ENCODE results near the gene MYRF. TPM values are rescaled to one million over a fixed set of nuclear protein-coding genes. Genes with fewer than 3 reads are reported as not detected.

Gene MYRF
- total RNA-seq, 1 experiment from 2014 or later: not detected

DNA sequence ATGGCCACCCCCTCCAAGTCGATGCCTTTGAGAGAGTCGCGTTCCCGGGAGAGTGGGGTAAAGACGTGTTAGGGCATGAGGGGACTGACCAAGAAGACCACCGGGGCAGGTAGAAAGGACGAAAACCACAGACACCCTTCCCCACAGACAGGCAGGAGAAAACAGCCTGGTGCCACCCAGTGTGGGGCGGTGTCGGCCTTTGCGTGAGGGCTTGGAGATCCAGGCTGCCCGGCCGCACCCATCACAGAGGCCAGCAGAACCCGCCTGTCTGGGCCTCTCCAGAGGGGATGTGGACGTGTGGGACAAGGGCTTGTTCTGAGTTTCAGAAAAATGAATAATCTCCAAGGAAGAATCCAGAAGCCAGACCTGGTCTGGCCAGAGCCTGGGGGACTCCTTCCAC, 41.4 kb upstream of the MYRF start:
- Histone ChIP-seq H3K9me2 (replicated peaks; ENCODE audit: insufficient read depth, low read length) (no peaks in the 10 kb centered on the region), H3K4me3 (ENCODE audit: low read length) (no peak overlapping the region), H3K9me3 (ENCODE audit: low read length) (no peaks in the 10 kb centered on the region), H3K36me3 (ENCODE audit: insufficient read depth, low read length) (no peaks in the 10 kb centered on the region), H2AFZ (ENCODE audit: low read length) (no peak overlapping the region), H3K9ac (ENCODE audit: low read length) (no peak overlapping the region), H3K4me1 (ENCODE audit: low read length) (no peaks in the 10 kb centered on the region), H3K27ac (ENCODE audit: low read length) (no peak overlapping the region), H3K27me3 (ENCODE audit: low read length) (no peaks in the 10 kb centered on the region), H3K4me2 (ENCODE audit: low read depth, low read length, poor library complexity, severe bottlenecking) (no peak overlapping the region), H3K79me2 (ENCODE audit: low read length) (no peaks in the 10 kb centered on the region), H4K20me1 (ENCODE audit: insufficient read depth, low read depth, low read length) (no peaks in the 10 kb centered on the region)
- DNase-seq: no peak

DNA sequence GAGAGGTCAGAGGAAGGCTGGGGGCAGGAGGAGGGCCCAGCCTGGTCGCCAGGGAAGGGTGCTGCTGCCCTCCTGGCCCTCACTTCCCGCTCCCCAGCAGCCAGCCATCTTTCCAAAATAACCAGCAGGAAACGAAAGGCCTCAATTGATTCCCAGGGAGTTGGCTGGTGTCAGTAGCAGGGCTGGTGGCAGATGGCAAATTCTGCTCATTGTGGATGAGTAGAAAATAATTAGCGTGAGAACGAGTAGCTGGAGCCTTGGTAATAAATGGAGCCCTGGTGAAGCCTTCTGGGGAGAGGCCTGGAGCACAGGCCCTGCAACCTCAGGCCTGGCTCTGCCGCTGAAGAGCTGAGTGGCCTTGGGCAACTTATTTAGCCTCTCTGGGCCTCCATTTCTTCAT, 40.9 kb upstream of the MYRF start:
- Histone ChIP-seq H3K9me2 (replicated peaks; ENCODE audit: insufficient read depth, low read length) (no peaks in the 10 kb centered on the region), H3K27ac (ENCODE audit: low read length) (no peak overlapping the region), H3K9me3 (ENCODE audit: low read length) (no peaks in the 10 kb centered on the region), H3K4me1 (ENCODE audit: low read length) (no peaks in the 10 kb centered on the region), H3K9ac (ENCODE audit: low read length) (no peak overlapping the region), H3K36me3 (ENCODE audit: insufficient read depth, low read length) (no peaks in the 10 kb centered on the region), H3K27me3 (ENCODE audit: low read length) (no peaks in the 10 kb centered on the region), H3K4me3 (ENCODE audit: low read length) (no peak overlapping the region), H3K79me2 (ENCODE audit: low read length) (no peaks in the 10 kb centered on the region), H3K4me2 (ENCODE audit: low read depth, low read length, poor library complexity, severe bottlenecking) (no peak overlapping the region), H4K20me1 (ENCODE audit: insufficient read depth, low read depth, low read length) (no peaks in the 10 kb centered on the region), H2AFZ (ENCODE audit: low read length) (no peak overlapping the region)
- DNase-seq: no peak

DNA sequence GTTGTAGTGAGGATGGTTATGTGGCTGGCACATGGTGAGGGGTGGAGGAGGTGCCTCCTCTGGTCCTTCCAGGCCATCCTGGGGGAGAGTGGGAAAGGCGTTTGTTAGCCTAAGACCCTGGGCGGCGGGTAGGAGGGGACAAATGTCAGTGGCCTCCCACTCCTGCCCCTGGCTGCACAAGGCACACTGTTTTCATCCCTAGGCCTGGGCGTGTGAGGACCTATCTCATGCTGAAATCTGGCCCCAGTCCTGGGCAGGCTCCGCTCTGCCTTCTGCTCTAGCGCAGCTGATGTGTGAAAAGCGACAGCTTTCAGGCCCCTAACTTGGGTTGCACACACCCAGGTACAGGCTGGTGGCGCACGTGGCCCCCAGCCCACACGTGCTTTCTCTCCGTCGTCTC, 40.1 kb upstream of the MYRF start:
- Histone ChIP-seq H3K27ac (ENCODE audit: low read length) (no peak overlapping the region), H3K36me3 (ENCODE audit: insufficient read depth, low read length) (no peaks in the 10 kb centered on the region), H3K4me1 (ENCODE audit: low read length) (no peaks in the 10 kb centered on the region), H3K9me2 (replicated peaks; ENCODE audit: insufficient read depth, low read length) (no peaks in the 10 kb centered on the region), H2AFZ (ENCODE audit: low read length) (no peak overlapping the region), H3K4me2 (ENCODE audit: low read depth, low read length, poor library complexity, severe bottlenecking) (no peak overlapping the region), H3K9me3 (ENCODE audit: low read length) (no peaks in the 10 kb centered on the region), H3K9ac (ENCODE audit: low read length) (no peak overlapping the region), H3K27me3 (ENCODE audit: low read length) (no peaks in the 10 kb centered on the region), H3K79me2 (ENCODE audit: low read length) (no peaks in the 10 kb centered on the region), H4K20me1 (ENCODE audit: insufficient read depth, low read depth, low read length) (no peaks in the 10 kb centered on the region), H3K4me3 (ENCODE audit: low read length) (no peak overlapping the region)
- DNase-seq: no peak

GRCh38 chr11:61712846-61713245, 39.6 kb upstream of the MYRF start:
- Histone ChIP-seq H3K79me2 (ENCODE audit: low read length) (no peaks in the 10 kb centered on the region), H3K36me3 (ENCODE audit: insufficient read depth, low read length) (no peaks in the 10 kb centered on the region), H3K4me1 (ENCODE audit: low read length) (no peaks in the 10 kb centered on the region), H3K27ac (ENCODE audit: low read length) (no peak overlapping the region), H3K9me2 (replicated peaks; ENCODE audit: insufficient read depth, low read length) (no peaks in the 10 kb centered on the region), H3K4me3 (ENCODE audit: low read length) (no peak overlapping the region), H3K9me3 (ENCODE audit: low read length) (no peaks in the 10 kb centered on the region), H2AFZ (ENCODE audit: low read length) (no peak overlapping the region), H4K20me1 (ENCODE audit: insufficient read depth, low read depth, low read length) (no peaks in the 10 kb centered on the region), H3K4me2 (ENCODE audit: low read depth, low read length, poor library complexity, severe bottlenecking) (no peak overlapping the region), H3K9ac (ENCODE audit: low read length) (no peak overlapping the region), H3K27me3 (ENCODE audit: low read length) (no peaks in the 10 kb centered on the region)
- DNase-seq: no peak

- no peak overlapping the region for H3K4me2 ChIP-seq (ENCODE audit: low read depth, low read length, poor library complexity, severe bottlenecking)
- H2AFZ ChIP-seq (ENCODE audit: low read length): no peak overlapping the region
- no peak overlapping the region for H3K4me3 ChIP-seq (ENCODE audit: low read length)
Measured at GRCh38 chr11:61713464-61713863, 39.0 kb upstream of the MYRF start.

DNA sequence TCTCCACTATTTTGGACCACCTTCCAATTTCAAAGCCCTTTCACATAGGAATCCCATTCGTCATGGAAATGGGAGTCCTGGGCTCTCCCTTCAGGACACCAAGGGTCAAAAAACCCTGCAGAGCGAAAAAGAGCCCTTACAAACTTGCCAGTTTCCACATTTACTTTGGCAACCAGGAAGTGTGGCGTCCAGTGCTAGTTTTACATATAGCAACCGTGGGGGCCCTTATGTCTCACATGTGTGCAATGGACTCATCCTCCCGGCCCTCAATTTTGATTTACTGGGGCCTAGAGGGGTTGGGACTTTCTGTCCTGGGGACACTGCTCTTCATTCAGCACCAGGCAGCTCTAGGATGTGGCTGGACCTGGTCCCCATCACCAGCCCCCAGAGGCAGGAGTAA, 38.5 kb upstream of the MYRF start:
- H3K9me3 ChIP-seq (ENCODE audit: low read length): no peaks in the 10 kb centered on the region
- no peaks in the 10 kb centered on the region for H3K79me2 ChIP-seq (ENCODE audit: low read length)
- no peak overlapping the region for H2AFZ ChIP-seq (ENCODE audit: low read length)
- no peaks in the 10 kb centered on the region for H3K9me2 ChIP-seq (replicated peaks; ENCODE audit: insufficient read depth, low read length)
- H3K4me2 ChIP-seq (ENCODE audit: low read depth, low read length, poor library complexity, severe bottlenecking): no peak overlapping the region
- no peaks in the 10 kb centered on the region for H3K36me3 ChIP-seq (ENCODE audit: insufficient read depth, low read length)
- no peak for DNase-seq
- no peak overlapping the region for H3K27ac ChIP-seq (ENCODE audit: low read length)
- no peak overlapping the region for H3K4me3 ChIP-seq (ENCODE audit: low read length)
- no peaks in the 10 kb centered on the region for H3K4me1 ChIP-seq (ENCODE audit: low read length)
- no peaks in the 10 kb centered on the region for H3K27me3 ChIP-seq (ENCODE audit: low read length)
- H3K9ac ChIP-seq (ENCODE audit: low read length): no peak overlapping the region
- H4K20me1 ChIP-seq (ENCODE audit: insufficient read depth, low read depth, low read length): no peaks in the 10 kb centered on the region

More at GRCh38 chr11:61713464-61713863, 39.0 kb upstream of the MYRF start:
- Histone ChIP-seq H3K9me3 (ENCODE audit: low read length) (no peaks in the 10 kb centered on the region), H3K27me3 (ENCODE audit: low read length) (no peaks in the 10 kb centered on the region), H3K9me2 (replicated peaks; ENCODE audit: insufficient read depth, low read length) (no peaks in the 10 kb centered on the region), H3K36me3 (ENCODE audit: insufficient read depth, low read length) (no peaks in the 10 kb centered on the region), H3K4me1 (ENCODE audit: low read length) (no peaks in the 10 kb centered on the region), H3K79me2 (ENCODE audit: low read length) (no peaks in the 10 kb centered on the region), H4K20me1 (ENCODE audit: insufficient read depth, low read depth, low read length) (no peaks in the 10 kb centered on the region), H3K9ac (ENCODE audit: low read length) (no peak overlapping the region), H3K27ac (ENCODE audit: low read length) (no peak overlapping the region)
- DNase-seq: no peak

GRCh38 chr11:61714316-61714715, 38.1 kb upstream of the MYRF start:
- Histone ChIP-seq H3K4me2 (ENCODE audit: low read depth, low read length, poor library complexity, severe bottlenecking) (no peak overlapping the region), H3K9me3 (ENCODE audit: low read length) (no peaks in the 10 kb centered on the region), H3K27ac (ENCODE audit: low read length) (no peak overlapping the region), H3K36me3 (ENCODE audit: insufficient read depth, low read length) (no peaks in the 10 kb centered on the region), H3K9me2 (replicated peaks; ENCODE audit: insufficient read depth, low read length) (no peaks in the 10 kb centered on the region), H3K4me3 (ENCODE audit: low read length) (no peak overlapping the region), H3K4me1 (ENCODE audit: low read length) (no peaks in the 10 kb centered on the region), H3K79me2 (ENCODE audit: low read length) (no peaks in the 10 kb centered on the region), H3K9ac (ENCODE audit: low read length) (no peak overlapping the region), H4K20me1 (ENCODE audit: insufficient read depth, low read depth, low read length) (no peaks in the 10 kb centered on the region), H3K27me3 (ENCODE audit: low read length) (no peaks in the 10 kb centered on the region), H2AFZ (ENCODE audit: low read length) (no peak overlapping the region)
- DNase-seq: no peak

- H3K9me3 ChIP-seq (ENCODE audit: low read length): no peaks in the 10 kb centered on the region
- H3K9ac ChIP-seq (ENCODE audit: low read length): no peak overlapping the region
- no peak overlapping the region for H2AFZ ChIP-seq (ENCODE audit: low read length)
- DNase-seq: no peak
- no peaks in the 10 kb centered on the region for H3K36me3 ChIP-seq (ENCODE audit: insufficient read depth, low read length)
- no peak overlapping the region for H3K4me3 ChIP-seq (ENCODE audit: low read length)
- no peaks in the 10 kb centered on the region for H3K9me2 ChIP-seq (replicated peaks; ENCODE audit: insufficient read depth, low read length)
- no peak overlapping the region for H3K4me2 ChIP-seq (ENCODE audit: low read depth, low read length, poor library complexity, severe bottlenecking)
- no peaks in the 10 kb centered on the region for H3K4me1 ChIP-seq (ENCODE audit: low read length)
- no peaks in the 10 kb centered on the region for H3K79me2 ChIP-seq (ENCODE audit: low read length)
- H4K20me1 ChIP-seq (ENCODE audit: insufficient read depth, low read depth, low read length): no peaks in the 10 kb centered on the region
- H3K27ac ChIP-seq (ENCODE audit: low read length): no peak overlapping the region
- no peaks in the 10 kb centered on the region for H3K27me3 ChIP-seq (ENCODE audit: low read length)
Measured at GRCh38 chr11:61714916-61715315, 37.5 kb upstream of the MYRF start.

- Histone ChIP-seq H3K9me3 (ENCODE audit: low read length) (no peaks in the 10 kb centered on the region), H3K36me3 (ENCODE audit: insufficient read depth, low read length) (no peaks in the 10 kb centered on the region), H3K4me1 (ENCODE audit: low read length) (no peaks in the 10 kb centered on the region), H3K9me2 (replicated peaks; ENCODE audit: insufficient read depth, low read length) (no peaks in the 10 kb centered on the region), H4K20me1 (ENCODE audit: insufficient read depth, low read depth, low read length) (no peaks in the 10 kb centered on the region), H3K9ac (ENCODE audit: low read length) (no peak overlapping the region), H3K27me3 (ENCODE audit: low read length) (no peaks in the 10 kb centered on the region), H3K4me3 (ENCODE audit: low read length) (no peak overlapping the region), H3K79me2 (ENCODE audit: low read length) (no peaks in the 10 kb centered on the region), H2AFZ (ENCODE audit: low read length) (no peak overlapping the region), H3K27ac (ENCODE audit: low read length) (no peak overlapping the region), H3K4me2 (ENCODE audit: low read depth, low read length, poor library complexity, severe bottlenecking) (no peak overlapping the region)
- no peak for DNase-seq
Measured at GRCh38 chr11:61715867-61716266, 36.6 kb upstream of the MYRF start.
